GM19455 (cell line): ENCODE results near the gene R3HDM1.
"Not testable (repeated sequence)": the region's sequence is repeated elsewhere in the genome, so short reads cannot be mapped to it uniquely, and the experiment has no call there.

ENCODE experiments used
- ATAC-seq: cut with Tn5 transposase; IDR thresholded peaks from one replicate; pipeline ENCODE4 v1.9.1; 2021; ENCODE audit not compliant: unreplicated experiment

R3HDM1 gene

DNA sequence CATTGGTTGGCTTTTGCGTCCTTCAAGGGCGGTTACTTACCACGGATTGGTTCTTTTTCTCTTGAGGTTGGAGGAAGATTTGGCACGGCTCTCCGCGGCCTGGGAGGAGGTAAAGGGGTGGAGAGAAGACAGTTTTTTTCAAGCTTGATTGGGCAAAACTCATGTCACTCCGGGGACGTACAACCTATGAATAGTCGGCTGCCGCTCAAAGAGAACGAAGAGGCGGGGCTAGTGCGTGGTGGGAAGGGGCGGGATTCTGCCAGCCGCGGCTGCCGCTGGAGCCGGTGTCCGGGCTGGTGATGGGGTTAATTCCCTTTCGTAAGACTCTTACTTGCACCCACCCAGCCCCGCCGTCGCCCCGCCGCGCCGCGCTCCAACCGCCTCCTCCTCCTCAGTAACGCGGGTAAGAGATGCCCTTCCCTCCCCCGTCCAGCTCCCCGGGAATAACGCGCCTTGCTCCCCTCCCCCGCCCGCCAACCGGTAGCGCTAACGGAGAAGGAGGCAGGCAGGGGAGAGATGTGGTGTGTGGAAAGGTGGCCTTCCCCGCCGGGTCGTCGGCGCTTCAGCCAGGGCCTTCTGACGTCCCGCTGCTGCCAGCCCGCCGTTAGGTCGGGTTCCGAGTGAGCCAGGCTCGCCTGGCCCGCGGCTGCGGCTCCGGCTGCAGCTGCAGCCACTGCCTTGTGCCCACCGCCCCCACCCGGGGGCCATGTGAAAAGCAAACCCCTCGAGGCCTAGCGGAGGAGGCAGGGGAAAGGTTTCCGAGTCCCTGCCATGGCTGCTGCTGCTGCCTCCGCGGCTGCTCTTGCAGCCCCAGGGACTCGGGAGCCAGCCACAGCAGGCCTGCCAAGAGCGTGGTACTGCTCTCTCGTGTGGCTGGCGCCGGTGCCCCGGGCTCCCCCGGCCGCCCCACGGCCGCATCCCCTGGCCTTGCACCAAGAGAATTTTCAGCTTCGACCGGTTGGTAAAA lies at the start of gene R3HDM1:
R3HDM1 (plus strand) TSS at position 254 of the 967 bp plus-strand sequence. CDS start 73,362 bp downstream, outside the sequence.
- peak; percentile 78 for ATAC-seq

DNA sequence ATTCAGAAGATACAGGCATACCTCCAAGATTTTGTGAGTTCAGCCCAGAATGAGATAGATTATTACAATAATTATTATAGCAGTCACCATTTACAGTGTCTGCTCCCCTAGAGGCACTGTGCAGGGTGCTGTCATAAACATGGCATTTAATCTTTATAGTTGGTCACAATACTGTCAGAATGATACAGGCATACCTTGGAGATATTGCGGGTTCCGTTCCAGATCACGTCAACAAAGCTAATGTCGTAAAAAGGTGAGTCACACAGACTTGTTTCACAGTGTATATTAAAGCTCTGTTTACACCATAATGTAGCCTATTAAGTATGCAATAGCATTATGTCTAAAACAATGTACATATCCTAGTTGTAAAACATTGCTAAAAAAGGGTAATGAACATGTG lies 45.8 kb upstream of the R3HDM1 start:
- ATAC-seq: no peak

DNA sequence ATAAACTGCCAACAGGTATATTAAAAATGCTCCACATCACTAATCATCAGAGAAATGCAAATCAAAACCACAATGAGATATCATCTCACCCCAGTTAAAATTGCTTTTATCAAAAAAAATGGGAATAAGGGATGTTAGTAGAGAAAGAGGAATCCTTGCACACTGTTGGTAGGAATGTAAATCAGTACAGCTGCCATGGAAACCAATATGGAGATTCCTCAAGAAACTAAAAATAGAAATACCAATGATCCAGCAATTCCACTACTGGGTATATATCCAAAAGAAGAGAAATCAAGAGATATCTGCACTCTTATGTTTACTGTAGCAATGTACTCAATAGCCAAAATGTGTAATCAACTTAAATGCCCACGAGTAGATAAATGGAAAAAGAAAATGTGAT lies 40.9 kb upstream of the R3HDM1 start:
- ATAC-seq: no peak

DNA sequence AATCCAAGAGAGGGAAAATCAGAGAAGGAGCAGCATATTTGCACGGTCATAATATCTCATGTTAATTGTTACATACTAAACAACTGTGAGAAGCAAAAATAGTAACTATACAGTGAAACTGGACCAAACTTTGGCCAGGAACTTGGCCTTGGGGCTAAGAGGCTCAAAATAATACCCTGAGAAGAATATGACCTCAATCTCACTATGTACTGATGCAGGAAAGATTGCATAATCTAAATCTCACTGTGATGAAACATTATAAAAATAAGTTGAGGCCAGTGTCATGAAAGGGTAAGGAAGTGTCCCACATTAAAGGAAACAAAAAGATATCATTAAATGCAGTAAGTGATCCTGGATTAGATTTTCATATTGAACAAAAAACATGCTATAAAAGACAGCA lies 36.8 kb upstream of the R3HDM1 start:
- ATAC-seq: no peak

DNA sequence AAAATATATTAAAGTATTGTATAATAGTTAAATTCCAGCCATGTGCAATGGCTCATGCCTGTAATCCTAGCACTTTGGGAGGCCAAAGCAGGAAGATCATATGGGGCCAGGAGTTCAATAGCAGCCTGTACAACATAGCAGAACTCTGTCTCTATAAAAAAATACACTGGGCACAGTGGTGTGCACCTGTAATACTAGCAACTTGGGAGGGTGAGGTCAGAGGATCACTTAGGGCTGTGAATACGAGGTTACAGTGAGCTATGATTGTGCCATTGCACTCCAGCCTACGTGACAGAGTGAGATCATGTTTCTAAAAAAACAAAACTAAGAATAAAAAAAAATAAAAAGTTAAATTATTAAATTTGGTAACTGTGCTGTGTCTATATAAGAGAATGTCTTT lies 36.4 kb upstream of the R3HDM1 start:
- ATAC-seq: no peak

DNA sequence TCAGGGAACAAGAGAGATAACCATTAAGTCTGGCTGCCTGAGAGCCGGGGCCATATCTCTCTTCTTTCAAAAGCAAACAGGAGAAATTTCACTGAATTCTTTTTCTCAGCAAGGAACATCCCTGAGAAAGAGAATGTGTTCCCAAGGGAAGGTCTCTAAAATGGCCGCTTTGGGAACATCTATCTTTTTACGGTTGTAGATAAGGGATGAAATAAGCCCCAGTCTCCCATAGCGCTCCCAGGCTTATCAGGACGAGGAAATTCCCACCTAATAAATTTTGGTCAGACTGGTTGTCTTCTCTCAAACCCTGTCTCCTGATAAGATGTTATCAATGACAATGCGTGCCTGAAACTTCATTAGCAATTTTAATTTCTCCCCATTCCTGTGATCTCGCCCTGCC lies 32.7 kb upstream of the R3HDM1 start:
- ATAC-seq: not testable (repeated sequence)

DNA sequence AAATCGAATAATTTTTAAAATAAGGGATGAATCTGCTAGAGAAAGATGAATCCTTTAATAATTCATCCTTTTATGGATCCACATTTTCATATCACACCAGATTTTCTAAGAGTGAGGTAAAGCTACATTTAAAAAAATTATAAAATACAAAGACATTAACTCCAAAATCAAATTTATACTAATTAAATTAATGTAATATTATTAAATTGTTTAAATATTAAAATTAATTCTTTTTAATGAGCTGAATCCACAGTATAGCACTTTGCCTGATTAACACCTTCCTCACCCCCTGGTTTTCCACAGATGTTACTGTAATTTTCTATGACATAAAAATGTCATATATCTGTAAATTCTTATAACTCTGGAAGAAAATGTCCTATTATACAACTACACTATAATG lies 26.5 kb upstream of the R3HDM1 start:
- ATAC-seq: no peak

DNA sequence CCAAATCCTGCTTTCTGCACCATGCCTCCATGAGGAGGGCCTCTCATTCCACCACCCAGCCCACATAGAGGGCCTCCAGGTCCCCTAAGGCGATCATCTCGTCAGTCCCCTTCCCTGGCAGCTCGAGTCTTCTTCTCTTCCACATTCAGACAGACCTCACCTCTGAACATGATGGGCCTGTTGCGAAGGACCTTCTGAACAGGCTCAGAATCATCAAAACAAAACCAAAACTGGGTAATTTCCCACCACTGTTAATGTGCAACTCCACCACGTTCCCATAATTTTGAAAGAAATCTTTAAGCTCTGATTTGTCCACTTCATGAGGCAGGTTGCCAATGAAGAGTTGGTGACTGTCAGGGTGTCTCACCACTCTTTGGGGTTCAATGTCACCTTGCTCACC lies 20.7 kb upstream of the R3HDM1 start:
- ATAC-seq: no peak

DNA sequence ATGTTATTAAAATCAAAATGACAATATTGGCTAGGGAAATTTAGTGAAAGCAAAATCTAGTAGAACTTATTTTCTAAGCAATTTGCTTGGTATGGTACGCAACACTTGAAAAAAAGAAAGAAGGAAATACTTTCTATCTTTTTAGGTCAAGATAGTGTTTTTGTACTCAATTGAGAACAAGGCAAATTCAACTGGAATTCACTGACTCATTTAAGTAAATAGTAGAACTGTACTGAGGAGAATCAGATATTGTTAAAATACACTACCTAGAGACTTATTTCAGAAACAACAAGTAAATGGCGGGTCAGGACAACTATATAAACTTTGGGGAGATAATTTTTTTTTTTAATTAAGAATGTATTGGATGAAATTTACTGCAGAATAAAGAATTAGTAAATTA lies 19.2 kb upstream of the R3HDM1 start:
- ATAC-seq: no peak

DNA sequence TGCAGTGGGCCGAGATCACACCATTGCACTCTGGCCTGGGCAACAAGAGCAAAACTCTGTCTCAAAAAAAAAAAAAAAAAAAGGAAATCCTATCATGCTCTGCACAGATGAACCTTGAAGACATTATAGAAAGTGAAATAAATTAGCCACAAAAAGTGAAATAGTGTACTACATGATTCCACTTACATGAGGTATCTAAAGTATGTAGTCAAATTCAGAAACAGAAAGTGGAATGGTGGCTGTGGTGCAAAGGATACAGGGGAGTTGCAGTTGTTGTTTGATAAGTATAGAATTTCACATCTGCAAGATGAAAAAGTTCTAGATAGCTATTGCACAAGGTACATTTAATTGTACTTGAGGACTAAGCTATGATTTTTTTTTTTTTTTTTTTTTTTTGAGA lies 5.5 kb upstream of the R3HDM1 start:
- no peak for ATAC-seq

DNA sequence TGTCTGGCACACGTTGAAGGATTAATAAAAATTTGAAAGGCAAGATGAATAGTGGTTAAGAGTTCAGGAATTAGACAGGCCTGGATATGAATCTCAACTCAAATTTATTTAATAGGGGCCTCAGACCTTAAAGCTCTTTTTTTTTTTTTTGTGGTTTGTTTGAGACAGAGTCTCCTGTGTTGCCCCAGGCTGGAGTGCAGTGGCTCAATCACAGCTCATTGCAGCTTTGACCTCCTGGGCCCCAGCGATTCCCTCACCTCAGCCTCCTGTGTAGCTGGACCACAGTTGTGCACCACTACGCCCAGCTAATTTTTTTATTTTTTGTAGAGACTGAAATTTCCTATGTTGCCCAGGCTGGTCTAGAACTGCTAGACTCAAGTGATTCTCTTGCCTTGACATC lies 3.3 kb upstream of the R3HDM1 start:
- ATAC-seq: no peak

DNA sequence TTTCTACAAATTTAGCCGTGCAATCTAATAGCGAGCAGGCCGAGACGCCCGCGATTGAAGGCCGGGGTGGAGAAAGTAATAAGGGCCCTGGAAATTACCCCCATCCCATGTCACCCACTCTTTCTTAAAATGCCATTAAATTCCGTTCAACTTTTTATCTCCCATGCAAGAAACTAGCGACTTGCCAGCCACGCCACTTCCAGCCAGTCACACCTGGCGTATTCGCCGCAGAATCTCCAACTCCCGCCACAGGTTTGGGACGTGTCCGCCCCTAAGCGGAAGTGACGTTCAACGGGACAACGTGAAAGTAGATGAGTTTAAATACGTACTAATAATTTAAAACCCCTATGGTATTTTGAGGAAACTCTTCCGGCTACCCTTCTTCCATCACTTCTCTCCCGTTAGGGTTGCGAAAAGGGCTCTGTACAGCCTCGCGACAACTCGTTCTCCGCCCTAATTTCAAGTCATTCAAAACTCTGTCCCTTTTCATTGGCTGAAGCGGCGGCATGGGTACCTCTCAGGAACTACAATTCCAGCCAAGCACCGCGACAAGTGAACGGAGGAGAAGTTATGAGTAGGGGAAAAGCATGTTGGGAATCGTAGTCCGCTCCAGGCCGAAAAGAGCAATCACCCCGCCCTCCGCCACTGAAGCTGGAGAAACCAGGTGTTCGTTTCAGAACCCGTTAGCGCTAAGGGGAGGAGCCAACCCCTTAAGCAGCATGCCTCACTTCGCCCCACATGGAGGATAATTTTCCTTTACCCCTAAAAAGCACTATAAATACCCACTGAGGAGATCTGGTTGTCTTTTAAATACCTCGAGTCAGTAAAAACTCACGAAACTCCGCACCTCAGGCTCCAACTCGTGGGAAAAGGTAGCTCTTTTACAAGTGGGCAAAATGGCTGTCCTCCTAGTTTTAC lies 712 bp upstream of the R3HDM1 start, which contains the start of gene ZRANB3:
ZRANB3 (minus strand) TSS at position 906 of the 918 bp plus-strand sequence.
- ATAC-seq: peak; percentile 64

DNA sequence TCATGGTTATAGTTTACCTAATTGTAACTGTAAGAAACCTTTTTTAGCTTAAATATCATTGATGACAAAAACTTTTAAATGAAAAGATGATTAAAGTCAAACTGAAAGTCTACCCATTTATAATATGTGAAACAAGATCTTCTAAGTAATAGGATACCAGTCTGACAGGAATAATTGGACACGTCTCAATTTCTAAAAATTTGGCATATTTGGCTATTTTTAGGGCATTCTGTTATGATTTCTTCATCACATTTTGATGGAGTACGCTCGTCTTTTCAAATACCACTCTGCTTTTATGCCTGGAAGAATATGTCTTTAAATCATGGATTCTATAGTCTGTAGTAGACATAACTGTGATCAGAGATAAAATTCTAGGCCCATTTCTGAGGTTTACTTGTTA lies 1.3 kb downstream of the R3HDM1 start:
- ATAC-seq: no peak

DNA sequence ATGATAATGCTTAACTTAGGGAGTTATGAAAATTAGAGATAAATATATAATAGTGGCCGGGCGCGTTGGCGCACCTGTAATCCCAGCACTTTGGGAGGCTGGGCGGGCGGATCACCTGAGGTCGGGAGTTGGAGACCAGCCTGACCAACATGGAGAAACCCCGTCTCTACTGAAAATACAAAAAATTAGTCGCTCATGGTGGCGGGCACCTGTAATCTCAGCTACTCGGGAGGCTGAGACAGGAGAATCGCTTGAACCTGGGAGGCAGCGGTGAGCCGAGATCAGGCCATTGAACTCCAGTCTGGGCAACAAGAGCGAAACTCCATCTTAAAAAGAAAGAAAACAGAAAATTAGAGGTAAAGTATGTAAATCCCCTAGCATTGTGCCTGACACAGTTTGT lies 2.3 kb downstream of the R3HDM1 start:
- ATAC-seq: not testable (repeated sequence)

DNA sequence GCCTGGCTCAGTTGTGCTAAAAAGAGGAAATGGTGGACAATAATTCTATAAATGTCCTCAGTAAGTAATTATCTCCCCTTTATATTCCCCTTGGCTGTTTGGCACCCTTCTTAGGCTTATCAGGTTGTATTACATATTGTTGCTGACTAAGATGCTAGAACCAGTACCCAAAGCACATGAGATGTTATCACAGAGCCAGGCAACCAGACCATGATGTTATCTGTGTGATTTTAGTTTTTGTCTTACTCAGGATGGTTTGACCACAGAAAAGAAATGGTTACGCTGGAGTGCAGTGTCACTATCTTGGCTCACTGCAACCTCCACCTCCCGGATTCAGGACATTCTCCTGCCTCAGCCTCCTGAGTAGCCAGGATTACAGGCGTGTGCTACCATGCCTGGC lies 15.2 kb downstream of the R3HDM1 start:
- no peak for ATAC-seq

DNA sequence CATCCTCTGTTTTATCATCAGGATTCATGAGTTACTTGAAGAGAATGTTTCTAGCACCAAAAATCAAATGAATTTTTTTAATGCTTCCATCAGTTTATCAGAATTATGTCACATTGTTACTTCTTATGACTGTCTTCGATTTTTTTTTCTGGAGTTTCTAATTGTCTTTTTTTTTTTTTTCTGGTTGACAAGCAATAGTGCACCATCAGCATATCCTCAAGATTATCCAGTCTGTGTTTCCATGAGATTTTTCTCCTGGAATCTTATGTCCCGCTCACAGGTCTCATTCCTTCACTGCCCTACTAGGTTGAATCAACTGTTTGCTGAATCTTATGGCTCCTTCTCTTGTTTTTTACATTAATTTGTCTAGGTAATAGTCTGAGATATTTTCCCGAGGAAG lies 16.0 kb downstream of the R3HDM1 start:
- no peak for ATAC-seq

DNA sequence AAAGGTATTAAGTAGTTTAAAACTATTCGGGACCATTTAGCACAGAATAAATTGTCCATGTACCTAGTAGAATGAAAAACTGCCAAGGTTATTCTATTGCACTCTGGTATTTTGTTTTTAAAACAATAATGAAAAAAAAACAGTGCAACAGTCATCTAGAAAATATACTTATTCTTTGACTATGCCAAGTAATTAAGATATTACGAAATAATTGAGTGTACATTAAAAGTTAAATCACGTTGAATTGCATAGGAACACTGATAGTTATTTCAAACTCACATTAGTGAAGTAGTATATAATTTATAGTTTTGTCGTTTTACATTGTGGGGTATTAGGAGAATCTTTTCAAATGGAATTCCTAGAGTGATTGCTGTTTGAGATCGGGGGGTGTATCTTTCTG lies 20.1 kb downstream of the R3HDM1 start:
- no peak for ATAC-seq

DNA sequence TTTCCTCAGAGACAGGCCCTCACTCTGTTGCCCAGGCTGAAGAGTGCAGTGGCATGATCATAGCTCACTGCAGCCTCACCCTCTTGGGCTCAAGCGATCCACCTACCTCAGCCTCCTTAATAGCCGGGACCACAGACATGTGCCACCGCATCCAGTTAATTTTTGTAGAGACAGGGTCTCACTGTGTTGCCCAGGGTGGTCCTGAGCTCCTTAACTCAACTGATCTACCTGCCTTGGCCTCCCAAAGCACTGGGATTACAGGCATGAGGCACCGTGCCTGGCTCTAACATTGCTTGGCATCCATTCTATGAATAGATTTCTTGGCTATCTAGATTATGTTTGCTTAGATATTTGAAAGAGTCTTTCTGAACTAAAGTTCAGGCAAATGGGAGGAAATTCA lies 21.6 kb downstream of the R3HDM1 start:
- ATAC-seq: no peak

DNA sequence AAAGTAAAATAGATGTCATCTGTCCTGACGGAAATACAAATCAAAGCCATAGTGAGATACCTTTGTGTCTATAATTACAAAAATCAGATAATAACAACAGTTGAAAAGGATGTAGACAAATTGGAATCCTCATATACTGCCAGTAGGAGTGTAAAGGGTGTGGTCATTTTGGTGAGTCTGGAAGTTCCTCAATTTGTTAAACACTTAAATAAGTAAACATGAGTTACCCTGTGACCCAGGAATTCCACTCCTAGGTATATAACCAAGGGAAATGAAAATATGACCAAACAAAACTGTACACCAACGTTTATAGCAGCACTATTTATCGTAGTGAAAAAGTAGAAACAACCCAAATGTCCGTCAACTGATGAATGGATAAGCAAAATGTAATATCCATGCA lies 24.0 kb downstream of the R3HDM1 start:
- no peak for ATAC-seq

DNA sequence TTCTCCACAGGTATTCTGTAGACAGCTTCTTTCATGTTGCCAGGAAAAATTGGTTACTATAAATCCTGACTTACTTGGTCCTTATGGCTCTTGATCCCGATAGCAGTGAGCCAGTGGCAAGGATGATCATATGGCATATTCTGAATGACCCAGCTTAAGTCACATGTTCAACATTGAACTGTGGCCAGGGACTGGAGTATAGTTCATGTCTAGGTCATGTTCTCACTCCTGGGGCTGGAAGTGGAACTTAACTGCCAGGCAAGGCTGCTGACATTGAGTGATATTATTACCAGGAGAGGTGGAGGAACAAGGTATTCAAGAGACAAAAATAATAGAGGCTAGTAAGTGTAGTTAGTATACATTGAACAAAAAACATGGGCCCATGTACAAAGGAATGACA lies 26.2 kb downstream of the R3HDM1 start:
- ATAC-seq: no peak

DNA sequence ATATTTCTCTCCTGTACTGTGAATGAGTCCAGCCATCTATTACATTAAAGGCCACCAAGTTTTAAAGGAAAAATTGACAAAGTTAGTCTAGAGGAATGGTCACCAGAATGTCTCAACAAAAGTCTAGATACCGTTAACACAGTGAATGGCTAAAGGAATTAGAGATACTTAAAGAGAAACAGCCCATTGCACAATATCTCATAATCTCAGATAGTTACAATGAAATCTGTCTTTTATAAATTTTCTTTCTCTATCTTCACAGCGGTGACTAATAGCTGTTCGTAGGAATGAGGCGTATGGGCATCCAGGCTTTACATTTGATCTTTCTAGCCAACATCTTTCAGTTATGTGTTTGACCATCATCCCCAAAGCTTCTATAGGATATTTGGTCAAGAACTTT lies 30.6 kb downstream of the R3HDM1 start:
- no peak for ATAC-seq

DNA sequence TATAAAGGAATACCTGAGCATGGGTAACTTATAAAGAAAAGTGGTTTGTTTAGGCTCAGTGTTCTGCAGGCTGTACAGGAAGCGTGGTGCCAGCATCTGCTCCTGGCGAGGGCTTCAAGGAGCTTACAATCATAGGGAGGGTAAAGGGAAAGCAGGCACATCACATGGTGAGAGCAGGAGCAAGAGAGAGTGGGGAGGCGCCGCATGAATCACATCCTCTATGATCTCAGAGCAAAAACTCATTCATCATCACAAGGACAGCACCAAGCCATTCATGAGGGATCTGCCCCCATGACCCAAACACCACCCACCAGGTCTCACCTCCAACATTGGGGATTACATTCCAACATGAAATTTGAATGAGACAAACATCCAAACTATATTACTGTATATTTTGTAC lies 32.5 kb downstream of the R3HDM1 start:
- no peak for ATAC-seq
